ENCODE measurements around the gene LKAAEAR1.

DNA sequence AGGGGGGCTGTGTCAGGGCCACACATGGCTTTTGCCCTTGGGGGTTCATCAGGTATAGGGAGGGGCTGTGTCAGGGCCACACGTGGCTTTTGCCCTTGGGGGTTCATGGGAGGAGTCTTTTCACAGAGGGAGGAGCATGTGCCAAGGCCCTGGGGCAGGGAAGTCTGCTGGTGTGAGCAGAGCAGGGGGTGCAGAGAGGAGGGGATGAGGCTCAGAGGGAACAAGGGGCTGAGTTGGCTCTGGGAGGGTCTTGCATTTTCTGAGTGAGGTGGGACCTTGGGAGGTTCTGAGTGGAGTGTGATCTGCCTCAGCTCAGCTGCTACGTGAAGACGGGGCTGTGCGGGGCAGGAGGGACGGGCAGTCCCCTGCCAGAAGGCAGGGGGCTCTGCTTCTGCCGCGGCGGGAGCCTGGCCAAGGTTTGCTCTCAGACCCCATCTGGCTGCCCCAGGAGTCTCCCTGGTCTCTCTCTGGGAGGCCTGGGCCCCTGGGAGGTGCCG is 28.8 kb downstream of the LKAAEAR1 start:
- TF ChIP-seq, protein P1, sequence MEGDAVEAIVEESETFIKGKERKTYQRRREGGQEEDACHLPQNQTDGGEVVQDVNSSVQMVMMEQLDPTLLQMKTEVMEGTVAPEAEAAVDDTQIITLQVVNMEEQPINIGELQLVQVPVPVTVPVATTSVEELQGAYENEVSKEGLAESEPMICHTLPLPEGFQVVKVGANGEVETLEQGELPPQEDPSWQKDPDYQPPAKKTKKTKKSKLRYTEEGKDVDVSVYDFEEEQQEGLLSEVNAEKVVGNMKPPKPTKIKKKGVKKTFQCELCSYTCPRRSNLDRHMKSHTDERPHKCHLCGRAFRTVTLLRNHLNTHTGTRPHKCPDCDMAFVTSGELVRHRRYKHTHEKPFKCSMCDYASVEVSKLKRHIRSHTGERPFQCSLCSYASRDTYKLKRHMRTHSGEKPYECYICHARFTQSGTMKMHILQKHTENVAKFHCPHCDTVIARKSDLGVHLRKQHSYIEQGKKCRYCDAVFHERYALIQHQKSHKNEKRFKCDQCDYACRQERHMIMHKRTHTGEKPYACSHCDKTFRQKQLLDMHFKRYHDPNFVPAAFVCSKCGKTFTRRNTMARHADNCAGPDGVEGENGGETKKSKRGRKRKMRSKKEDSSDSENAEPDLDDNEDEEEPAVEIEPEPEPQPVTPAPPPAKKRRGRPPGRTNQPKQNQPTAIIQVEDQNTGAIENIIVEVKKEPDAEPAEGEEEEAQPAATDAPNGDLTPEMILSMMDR (IDR thresholded peaks at IDR 0.05), result no peak
- no peak for TF ChIP-seq POLR2AphosphoS5 (IDR thresholded peaks at IDR 0.05)
- no peak for TF ChIP-seq POLR2A (IDR thresholded peaks at IDR 0.05)

Data from breast epithelium (tissue), 3 donors.